ENCODE data around the gene MAP2K7. TPM values are rescaled to one million over a fixed set of nuclear protein-coding genes. Genes with fewer than 3 reads are reported as not detected.
A peak's percentile ranks its signal among the peaks of the same experiment; 100 is the strongest.
"Not testable (repeated sequence)": the region's sequence is repeated elsewhere in the genome, so short reads cannot be mapped to it uniquely, and the experiment has no call there.

Gene MAP2K7
- total RNA-seq, 1 experiment from 2014 or later: 21.1 TPM

- peak within 1 kb of the TSS; percentile 91 for H3K4me3 ChIP-seq (ENCODE audit: insufficient read depth, low read depth, low read length)
- no peaks in the 10 kb centered on the region for H3K27me3 ChIP-seq (ENCODE audit: control insufficient read depth, insufficient read depth, low read length)
- peaks cover 8% of the 10 kb centered on the region for H3K36me3 ChIP-seq (replicated peaks; ENCODE audit: control insufficient read depth, insufficient read depth, low read length)
- peak; percentile 99 for DNase-seq
Measured at GRCh38 chr19:7943444-7944176, 39.9 kb downstream of the MAP2K7 start, which contains the start of gene TIMM44. TIMM44 (minus strand) TSS chr19:7943666; CDS start chr19:7943651, 15 bp downstream.

- peak; percentile 89 for DNase-seq
- Histone ChIP-seq H3K4me3 (ENCODE audit: insufficient read depth, low read depth, low read length) (peak overlapping the region; percentile 69), H3K36me3 (replicated peaks; ENCODE audit: control insufficient read depth, insufficient read depth, low read length) (peaks cover 8% of the 10 kb centered on the region), H3K27me3 (ENCODE audit: control insufficient read depth, insufficient read depth, low read length) (no peaks in the 10 kb centered on the region)
Measured at GRCh38 chr19:7944177-7944761, 40.6 kb downstream of the MAP2K7 start.

DNA sequence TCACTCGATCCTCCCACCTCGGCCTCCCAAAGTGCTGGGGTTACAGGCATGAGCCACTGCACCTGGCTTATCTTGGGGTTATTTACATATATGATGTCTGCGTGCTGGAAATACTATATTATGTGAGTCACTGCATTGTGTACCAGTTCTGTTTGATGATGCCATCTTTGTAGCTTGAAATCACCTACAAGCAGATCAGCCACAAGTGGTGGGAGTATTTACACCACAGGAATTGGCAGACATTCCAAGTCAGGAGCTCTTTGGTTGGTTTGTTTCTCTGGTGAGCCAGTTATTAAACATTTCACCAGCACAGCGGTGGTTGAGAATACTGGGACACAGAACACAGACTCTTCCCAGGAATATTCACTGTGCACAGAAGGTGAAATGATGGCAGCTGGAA, 44.3 kb downstream of the MAP2K7 start:
- H3K27me3 ChIP-seq (ENCODE audit: control insufficient read depth, insufficient read depth, low read length): no peaks in the 10 kb centered on the region
- no peak for DNase-seq
- no peaks in the 10 kb centered on the region for H3K36me3 ChIP-seq (replicated peaks; ENCODE audit: control insufficient read depth, insufficient read depth, low read length)
- no peak overlapping the region for H3K4me3 ChIP-seq (ENCODE audit: insufficient read depth, low read depth, low read length)

- no peaks in the 10 kb centered on the region for H3K27me3 ChIP-seq (ENCODE audit: control insufficient read depth, insufficient read depth, low read length)
- H3K4me3 ChIP-seq (ENCODE audit: insufficient read depth, low read depth, low read length): no peak overlapping the region
- no peaks in the 10 kb centered on the region for H3K36me3 ChIP-seq (replicated peaks; ENCODE audit: control insufficient read depth, insufficient read depth, low read length)
- DNase-seq: no peak
Measured at GRCh38 chr19:7953060-7953459, 49.4 kb downstream of the MAP2K7 start.

- H3K4me3 ChIP-seq (ENCODE audit: insufficient read depth, low read depth, low read length): no peak overlapping the region
- no peaks in the 10 kb centered on the region for H3K36me3 ChIP-seq (replicated peaks; ENCODE audit: control insufficient read depth, insufficient read depth, low read length)
- H3K27me3 ChIP-seq (ENCODE audit: control insufficient read depth, insufficient read depth, low read length): no peaks in the 10 kb centered on the region
- DNase-seq: no peak
Measured at GRCh38 chr19:7953576-7953975, 49.9 kb downstream of the MAP2K7 start.

- Histone ChIP-seq H3K4me3 (ENCODE audit: insufficient read depth, low read depth, low read length) (no peak overlapping the region), H3K27me3 (ENCODE audit: control insufficient read depth, insufficient read depth, low read length) (no peaks in the 10 kb centered on the region), H3K36me3 (replicated peaks; ENCODE audit: control insufficient read depth, insufficient read depth, low read length) (peaks cover under 1% of the 10 kb centered on the region)
- no peak for DNase-seq
Measured at GRCh38 chr19:7955696-7956095, 52.0 kb downstream of the MAP2K7 start.

GRCh38 chr19:7959211-7959610, 55.5 kb downstream of the MAP2K7 start:
- Histone ChIP-seq H3K4me3 (ENCODE audit: insufficient read depth, low read depth, low read length) (no peak overlapping the region), H3K27me3 (ENCODE audit: control insufficient read depth, insufficient read depth, low read length) (no peaks in the 10 kb centered on the region), H3K36me3 (replicated peaks; ENCODE audit: control insufficient read depth, insufficient read depth, low read length) (peaks cover 20% of the 10 kb centered on the region)
- no peak for DNase-seq

DNA sequence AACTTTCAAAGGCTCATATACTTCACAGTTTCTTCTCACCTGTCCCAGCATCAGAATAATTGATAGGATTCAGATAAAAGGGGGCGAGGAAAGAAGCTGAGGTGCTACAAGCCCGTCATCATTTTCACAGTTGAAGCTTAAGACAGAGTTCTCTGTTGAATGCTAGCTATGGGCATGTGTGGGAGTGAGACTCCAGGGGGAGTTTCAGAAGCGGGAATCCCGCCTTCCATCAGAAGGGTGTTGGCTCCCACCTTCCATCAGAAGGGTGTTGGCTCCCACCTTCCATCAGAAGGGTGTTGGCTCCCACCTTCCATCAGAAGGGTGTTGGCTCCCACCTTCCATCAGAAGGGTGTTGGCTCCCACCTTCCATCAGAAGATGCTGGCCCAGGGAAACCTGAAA, 57.4 kb downstream of the MAP2K7 start:
- DNase-seq; H3K27me3 ChIP-seq (ENCODE audit: control insufficient read depth, insufficient read depth, low read length); H3K4me3 ChIP-seq (ENCODE audit: insufficient read depth, low read depth, low read length): not testable (repeated sequence)
- peaks cover 26% of the 10 kb centered on the region for H3K36me3 ChIP-seq (replicated peaks; ENCODE audit: control insufficient read depth, insufficient read depth, low read length)

DNA sequence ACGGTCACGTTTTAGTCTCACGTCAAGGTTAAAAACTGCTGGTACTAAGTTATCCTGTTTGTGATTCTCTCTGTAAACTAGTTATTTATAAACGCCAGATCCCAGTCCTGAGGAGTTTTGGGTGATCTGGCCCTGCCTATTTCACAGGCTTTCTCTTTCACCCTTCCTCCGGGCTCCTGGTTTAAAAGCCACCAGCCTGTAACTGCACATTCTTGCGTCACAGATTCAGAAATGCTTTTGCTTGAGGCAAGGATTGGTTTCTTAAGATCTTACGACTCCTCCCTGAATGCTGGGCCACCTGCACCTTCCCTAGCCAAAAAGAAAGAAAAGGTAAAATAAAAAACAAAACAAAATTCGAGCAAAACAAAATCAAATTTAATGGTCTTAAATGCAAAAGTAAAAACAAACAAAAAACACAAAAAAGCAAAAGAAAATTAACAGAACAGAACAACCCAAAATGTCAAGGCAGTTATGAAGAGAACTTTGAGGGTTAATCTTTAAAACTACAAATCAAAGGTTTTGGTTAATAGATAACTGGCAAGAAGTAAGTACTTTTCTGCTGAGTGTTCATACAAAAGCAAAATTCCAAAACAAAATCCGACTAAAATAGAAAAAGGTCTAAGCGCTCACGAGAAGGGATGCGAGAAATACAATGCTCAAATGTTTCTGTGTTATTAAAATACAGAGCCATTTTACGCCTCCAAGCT, 58.4 kb downstream of the MAP2K7 start:
- Histone ChIP-seq H3K36me3 (replicated peaks; ENCODE audit: control insufficient read depth, insufficient read depth, low read length) (peaks cover 30% of the 10 kb centered on the region), H3K4me3 (ENCODE audit: insufficient read depth, low read depth, low read length) (no peak overlapping the region), H3K27me3 (ENCODE audit: control insufficient read depth, insufficient read depth, low read length) (no peaks in the 10 kb centered on the region)
- no peak for DNase-seq

DNA sequence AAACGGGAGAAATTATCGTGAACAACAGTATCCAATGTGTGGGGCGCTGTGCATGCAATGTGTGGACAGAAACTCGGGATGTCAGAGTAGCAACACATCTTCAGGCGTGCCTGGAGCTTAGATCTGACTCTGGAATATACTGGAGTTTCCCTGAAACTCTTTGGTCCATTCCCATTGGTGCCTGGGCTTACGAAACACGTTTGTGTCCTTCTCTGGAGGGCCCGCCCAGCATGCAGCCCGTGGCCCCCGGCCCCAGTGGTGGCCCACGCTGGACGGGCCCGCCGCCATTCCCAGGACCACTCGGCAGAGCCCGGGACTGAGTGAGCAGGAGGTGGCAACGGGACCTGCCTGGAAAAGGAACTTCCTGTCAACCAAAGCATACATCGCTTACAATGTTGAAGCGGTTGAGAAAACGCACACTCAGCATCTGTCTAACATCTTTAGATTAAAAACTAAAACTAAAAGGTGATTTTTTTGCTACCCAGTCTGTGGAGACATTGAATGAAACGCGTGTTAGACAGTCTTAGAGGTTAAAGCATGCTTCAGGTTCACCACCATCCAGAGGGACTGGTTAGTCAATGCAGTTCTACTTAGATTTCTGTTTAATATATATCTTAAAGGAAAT, 59.1 kb downstream of the MAP2K7 start:
- no peak for DNase-seq
- Histone ChIP-seq H3K4me3 (ENCODE audit: insufficient read depth, low read depth, low read length) (no peak overlapping the region), H3K27me3 (ENCODE audit: control insufficient read depth, insufficient read depth, low read length) (no peaks in the 10 kb centered on the region), H3K36me3 (replicated peaks; ENCODE audit: control insufficient read depth, insufficient read depth, low read length) (peaks cover 32% of the 10 kb centered on the region)

- no peak overlapping the region for H3K4me3 ChIP-seq (ENCODE audit: insufficient read depth, low read depth, low read length)
- H3K36me3 ChIP-seq (replicated peaks; ENCODE audit: control insufficient read depth, insufficient read depth, low read length): peaks cover 38% of the 10 kb centered on the region
- DNase-seq: no peak
- no peaks in the 10 kb centered on the region for H3K27me3 ChIP-seq (ENCODE audit: control insufficient read depth, insufficient read depth, low read length)
Measured at GRCh38 chr19:7963566-7963965, 59.9 kb downstream of the MAP2K7 start.

Other genes starting within 250 kb of the MAP2K7 start
- gene RETN, start 234.8 kb upstream of the MAP2K7 start, total RNA-seq (2014; rRNA removed; shearing (Covaris generic)): not detected in 2 replicates
- gene MCEMP1, start 226.8 kb upstream of the MAP2K7 start, total RNA-seq (2014; rRNA removed; shearing (Covaris generic)): not detected in 2 replicates
- 92.2 and 137 TPM in 2 replicates for gene TRAPPC5, start 223.0 kb upstream of the MAP2K7 start, total RNA-seq (2014; rRNA removed; shearing (Covaris generic))
- not detected in 2 replicates for gene FCER2, start 201.7 kb upstream of the MAP2K7 start, total RNA-seq (2014; rRNA removed; shearing (Covaris generic))
- not detected in 2 replicates for gene CLEC4G, start 171.8 kb upstream of the MAP2K7 start, total RNA-seq (2014; rRNA removed; shearing (Covaris generic))
- gene CD209, start 156.3 kb upstream of the MAP2K7 start, total RNA-seq (2014; rRNA removed; shearing (Covaris generic)): not detected in 2 replicates
- not detected in 2 replicates for gene CLEC4M, start 140.6 kb upstream of the MAP2K7 start, total RNA-seq (2014; rRNA removed; shearing (Covaris generic))
- 3.5 and 5.0 TPM in 2 replicates for gene EVI5L, start 73.7 kb upstream of the MAP2K7 start, total RNA-seq (2014; rRNA removed; shearing (Covaris generic))
- 0.14 and 0.22 TPM in 2 replicates for gene PRR36, start 29.5 kb upstream of the MAP2K7 start, total RNA-seq (2014; rRNA removed; shearing (Covaris generic))
- 1.6 and 4.0 TPM in 2 replicates for gene LRRC8E, start 15.4 kb upstream of the MAP2K7 start, total RNA-seq (2014; rRNA removed; shearing (Covaris generic))
- 1.7 TPM in 1 of 2 replicates, not detected in the other for gene TGFBR3L, start 11.0 kb downstream of the MAP2K7 start, total RNA-seq (2014; rRNA removed; shearing (Covaris generic))
- gene SNAPC2, start 16.5 kb downstream of the MAP2K7 start, total RNA-seq (2014; rRNA removed; shearing (Covaris generic)): 25.5 and 25.9 TPM in 2 replicates
- 5.0 and 10.7 TPM in 2 replicates for gene CTXN1, start 22.3 kb downstream of the MAP2K7 start, total RNA-seq (2014; rRNA removed; shearing (Covaris generic))
- gene TIMM44, start 39.8 kb downstream of the MAP2K7 start, total RNA-seq (2014; rRNA removed; shearing (Covaris generic)): 110 and 131 TPM in 2 replicates
- 85.4 and 86.8 TPM in 2 replicates for gene ELAVL1, start 101.8 kb downstream of the MAP2K7 start, total RNA-seq (2014; rRNA removed; shearing (Covaris generic))
- gene CCL25, start 148.9 kb downstream of the MAP2K7 start, total RNA-seq (2014; rRNA removed; shearing (Covaris generic)): 1.9 TPM in 1 of 2 replicates, not detected in the other
- gene FBN3, start 245.7 kb downstream of the MAP2K7 start, total RNA-seq (2014; rRNA removed; shearing (Covaris generic)): 13.7 and 15.9 TPM in 2 replicates

All from H7 (cell line).